GM21723 (cell line): Measurements from ENCODE around the gene TCF4.
A peak's percentile ranks its signal among the peaks of the same experiment; 100 is the strongest.

Source experiments
- ATAC-seq: cut with Tn5 transposase; IDR thresholded peaks from one replicate; pipeline ENCODE4 v1.9.1; 2021; ENCODE audit warnings: mild to moderate bottlenecking, moderate library complexity; ENCODE audit not compliant: unreplicated experiment

Gene TCF4

GRCh38 chr18:55309249-55309648 lies 278.7 kb downstream of the TCF4 start:
- ATAC-seq = no peak

GRCh38 chr18:55307505-55307904 lies 280.5 kb downstream of the TCF4 start:
- peak; percentile 61 for ATAC-seq

GRCh38 chr18:55306359-55307024 lies 281.5 kb downstream of the TCF4 start:
- no peak for ATAC-seq

GRCh38 chr18:55302167-55302833 lies 285.7 kb downstream of the TCF4 start:
- no peak for ATAC-seq

GRCh38 chr18:55301824-55302166 lies 286.2 kb downstream of the TCF4 start:
- ATAC-seq = no peak

- ATAC-seq = no peak
Measured at GRCh38 chr18:55300936-55301531, 287.0 kb downstream of the TCF4 start.

GRCh38 chr18:55300421-55300935 lies 287.5 kb downstream of the TCF4 start:
- no peak for ATAC-seq

GRCh38 chr18:55296778-55297177 lies 291.2 kb downstream of the TCF4 start:
- ATAC-seq = no peak

GRCh38 chr18:55296115-55296514 lies 291.9 kb downstream of the TCF4 start:
- ATAC-seq = no peak

GRCh38 chr18:55290898-55291297 lies 297.1 kb downstream of the TCF4 start:
- no peak for ATAC-seq

GRCh38 chr18:55289775-55290174 lies 298.2 kb downstream of the TCF4 start:
- no peak for ATAC-seq

- ATAC-seq = no peak
Measured at GRCh38 chr18:55289048-55289447, 298.9 kb downstream of the TCF4 start.

- ATAC-seq = no peak
Measured at GRCh38 chr18:55287935-55288868, 299.8 kb downstream of the TCF4 start.

- no peak for ATAC-seq
Measured at GRCh38 chr18:55287149-55287806, 300.7 kb downstream of the TCF4 start.

GRCh38 chr18:55286257-55286825 lies 301.7 kb downstream of the TCF4 start:
- no peak for ATAC-seq

- ATAC-seq = no peak
Measured at GRCh38 chr18:55284614-55285013, 303.4 kb downstream of the TCF4 start.

- no peak for ATAC-seq
Measured at GRCh38 chr18:55283309-55283708, 304.7 kb downstream of the TCF4 start.

- no peak for ATAC-seq
Measured at GRCh38 chr18:55280503-55280902, 307.5 kb downstream of the TCF4 start.

GRCh38 chr18:55275039-55275901 lies 312.7 kb downstream of the TCF4 start:
- no peak for ATAC-seq
